Colonic mucosa (tissue), 4 donors: ENCODE data around the gene KHK. TPM values are rescaled to one million over a fixed set of nuclear protein-coding genes. Genes with fewer than 3 reads are reported as not detected.
A peak's percentile ranks its signal among the peaks of the same experiment; 100 is the strongest.

ENCODE experiments used
- DNase-seq: peaks from one replicate; pipeline ENCODE4 v3.0.0-alpha.2; 2020
- H3K27ac ChIP-seq: fragments of 200-600 bp; one replicate; pipeline ENCODE4 v1.8.0; 2021
- H3K27me3 ChIP-seq: fragments of 200-600 bp; one replicate; pipeline ENCODE4 v1.8.0; 2021
- H3K36me3 ChIP-seq: fragments of 200-600 bp; one replicate; pipeline ENCODE4 v1.8.0; 2021
- H3K4me1 ChIP-seq: fragments of 200-600 bp; one replicate; pipeline ENCODE4 v1.8.0; 2021; ENCODE audit warnings: mild to moderate bottlenecking
- H3K4me3 ChIP-seq: fragments of 200-600 bp; one replicate; pipeline ENCODE4 v1.8.0; 2021
- H3K9ac ChIP-seq, 2 donors: one replicate each; pipeline ENCODE4 v1.7.0; 2013; ENCODE audit warnings: control low read depth in 2 of 2, low read depth in 2 of 2, low read length in 2 of 2
- H3K9me3 ChIP-seq: fragments of 200-600 bp; one replicate; pipeline ENCODE4 v1.8.0; 2021
- CTCF ChIP-seq: fragments of 200-600 bp; IDR thresholded peaks from one replicate; pipeline ENCODE4 v1.8.0; 2022; ENCODE audit warnings: antibody characterized with exemption, mild to moderate bottlenecking
- intact Hi-C: fragments of 100-400 bp; cut with DNase I; formaldehyde crosslinking; loops from one replicate; pipeline ENCODE4 v1.14.1; 2022
- total RNA-seq, 2 donors: library from RNA; stranded (reverse); fragmentation: NEBNext Ultra II Directional in 1 of 2; extraction: Animal tissue kit (Norgen Biotek cat#: 25700) in 1 of 2; gene quantifications; one replicate each; pipeline ENCODE4 v1.2.1, GENCODE V29; 2021
- donor health status: healthy.
- donor health status: DM: no; HTN: no; CAD: no.
- donor health status: DM: no; HTN: no; CAD: no.

KHK gene
- 10 to 100 TPM in 1 of 2 donors, 1 to 10 TPM in 1; 8.9 to 20.3 TPM for total RNA-seq

DNA sequence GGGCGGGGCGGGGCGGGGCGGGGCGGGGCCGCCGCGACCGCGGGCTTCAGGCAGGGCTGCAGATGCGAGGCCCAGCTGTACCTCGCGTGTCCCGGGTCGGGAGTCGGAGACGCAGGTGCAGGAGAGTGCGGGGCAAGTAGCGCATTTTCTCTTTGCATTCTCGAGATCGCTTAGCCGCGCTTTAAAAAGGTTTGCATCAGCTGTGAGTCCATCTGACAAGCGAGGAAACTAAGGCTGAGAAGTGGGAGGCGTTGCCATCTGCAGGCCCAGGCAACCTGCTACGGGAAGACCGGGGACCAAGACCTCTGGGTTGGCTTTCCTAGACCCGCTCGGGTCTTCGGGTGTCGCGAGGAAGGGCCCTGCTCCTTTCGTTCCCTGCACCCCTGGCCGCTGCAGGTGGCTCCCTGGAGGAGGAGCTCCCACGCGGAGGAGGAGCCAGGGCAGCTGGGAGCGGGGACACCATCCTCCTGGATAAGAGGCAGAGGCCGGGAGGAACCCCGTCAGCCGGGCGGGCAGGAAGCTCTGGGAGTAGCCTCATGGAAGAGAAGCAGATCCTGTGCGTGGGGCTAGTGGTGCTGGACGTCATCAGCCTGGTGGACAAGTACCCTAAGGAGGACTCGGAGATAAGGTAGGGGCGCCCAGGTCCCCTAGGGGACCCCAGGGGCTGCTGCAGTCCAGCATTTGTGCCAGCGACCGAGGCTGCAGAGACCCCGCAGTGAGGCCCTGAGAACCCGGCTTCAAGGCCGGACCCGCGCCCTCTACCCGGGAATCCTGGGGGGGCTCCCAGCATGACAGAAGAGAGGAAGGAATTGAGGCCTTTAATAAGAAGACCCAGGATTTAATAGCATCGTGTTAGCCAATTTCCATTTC lies at the start of gene KHK:
Gene KHK, plus strand, starts transcription at position 49 of the 870 bp plus-strand sequence. Its CDS starts 488 bp downstream, at position 537.
- Histone ChIP-seq H3K9me3 (no peaks in the 10 kb centered on the region), H3K27me3 (no peaks in the 10 kb centered on the region), H3K4me1 (peaks cover 10% of the 10 kb centered on the region), H3K4me3 (peak within 1 kb of the TSS; percentile 75), H3K27ac (peak within 1 kb of the TSS; percentile 91), H3K36me3 (no peaks in the 10 kb centered on the region), H3K9ac (peak within 1 kb of the TSS; percentile 77 to 84)
- peak; percentile 79 for DNase-seq
- intact Hi-C loops: loop anchor here (10.0 kb wide), 1 partner anchor 52 kb away; the partner anchor contains the start of gene TMEM214
- peak; percentile 8 for TF ChIP-seq CTCF

- DNase-seq: no peak
- Histone ChIP-seq H3K4me3 (no peak overlapping the region), H3K9ac (no peak overlapping the region), H3K36me3 (peaks cover 45% of the 10 kb centered on the region), H3K4me1 (peaks cover 13% of the 10 kb centered on the region), H3K9me3 (no peaks in the 10 kb centered on the region), H3K27me3 (no peaks in the 10 kb centered on the region), H3K27ac (no peak overlapping the region)
- intact Hi-C loops: loop anchor here (10.0 kb wide), 1 partner anchor 47 kb away; the partner anchor contains the start of gene KHK
- no peak for TF ChIP-seq CTCF
Observed at GRCh38 chr2:27038012-27038411, 48.6 kb upstream of the KHK start.

- H3K27me3 ChIP-seq: no peaks in the 10 kb centered on the region
- intact Hi-C loops: loop anchor here (10.0 kb wide), 1 partner anchor 46 kb away; the partner anchor contains the start of gene KHK
- H3K4me1 ChIP-seq: peaks cover 11% of the 10 kb centered on the region
- H3K9ac ChIP-seq: no peak overlapping the region
- H3K4me3 ChIP-seq: no peak overlapping the region
- DNase-seq: no peak
- no peak for TF ChIP-seq CTCF
- H3K9me3 ChIP-seq: no peaks in the 10 kb centered on the region
- H3K27ac ChIP-seq: no peak overlapping the region
- H3K36me3 ChIP-seq: peaks cover 45% of the 10 kb centered on the region
Observed at GRCh38 chr2:27038631-27039339, 47.8 kb upstream of the KHK start.

DNA sequence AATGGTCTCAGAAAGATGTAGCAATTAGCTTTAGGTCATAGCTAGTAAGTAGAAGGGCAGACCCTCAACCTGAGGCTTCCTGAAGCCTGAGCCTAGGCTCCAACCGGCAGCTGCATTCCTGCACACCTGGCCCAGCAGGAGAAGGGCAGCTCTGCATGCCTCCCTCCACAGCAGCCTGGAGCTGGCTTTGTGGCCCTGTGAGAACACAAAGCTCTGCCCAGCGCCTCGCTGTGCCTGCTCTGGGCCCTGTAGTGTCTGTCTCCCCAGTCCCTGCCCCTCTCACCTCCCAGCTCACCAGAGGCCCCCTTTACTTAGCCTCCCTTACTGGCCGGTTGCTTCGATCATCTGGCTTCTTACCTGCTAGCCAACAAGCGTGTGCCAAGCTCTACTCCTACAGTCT lies 47.1 kb upstream of the KHK start:
- Histone ChIP-seq H3K4me3 (no peak overlapping the region), H3K27me3 (no peaks in the 10 kb centered on the region), H3K27ac (no peak overlapping the region), H3K9me3 (no peaks in the 10 kb centered on the region), H3K9ac (no peak overlapping the region), H3K4me1 (peaks cover 4% of the 10 kb centered on the region), H3K36me3 (peaks cover 45% of the 10 kb centered on the region)
- intact Hi-C loops: loop anchor here (10.0 kb wide), 1 partner anchor 45 kb away; the partner anchor contains the start of gene KHK
- no peak for DNase-seq
- TF ChIP-seq CTCF: no peak

- no peak for TF ChIP-seq CTCF
- Histone ChIP-seq H3K9ac (no peak overlapping the region), H3K36me3 (peaks cover 45% of the 10 kb centered on the region), H3K4me1 (no peaks in the 10 kb centered on the region), H3K9me3 (no peaks in the 10 kb centered on the region), H3K27ac (no peak overlapping the region), H3K4me3 (no peak overlapping the region), H3K27me3 (no peaks in the 10 kb centered on the region)
- DNase-seq: no peak
- intact Hi-C loops: loop anchor here (10.0 kb wide), 1 partner anchor 45 kb away; the partner anchor contains the start of gene KHK
Observed at GRCh38 chr2:27039871-27040270, 46.7 kb upstream of the KHK start.
